Activated CD4-positive, CD25-positive, alpha-beta regulatory T cell treated with anti-CD3 and anti-CD28 coated beads, Interleukin-2, amount 50 U/mL, for 72 hours (primary cell): ENCODE results near the gene GFPT1.

Source experiments
- DNase-seq: peaks from one replicate; pipeline ENCODE4 v3.0.0; 2021

The GFPT1 gene

GRCh38 chr2:69315160-69315761 lies 71.8 kb downstream of the GFPT1 start:
- DNase-seq, result no peak

DNA sequence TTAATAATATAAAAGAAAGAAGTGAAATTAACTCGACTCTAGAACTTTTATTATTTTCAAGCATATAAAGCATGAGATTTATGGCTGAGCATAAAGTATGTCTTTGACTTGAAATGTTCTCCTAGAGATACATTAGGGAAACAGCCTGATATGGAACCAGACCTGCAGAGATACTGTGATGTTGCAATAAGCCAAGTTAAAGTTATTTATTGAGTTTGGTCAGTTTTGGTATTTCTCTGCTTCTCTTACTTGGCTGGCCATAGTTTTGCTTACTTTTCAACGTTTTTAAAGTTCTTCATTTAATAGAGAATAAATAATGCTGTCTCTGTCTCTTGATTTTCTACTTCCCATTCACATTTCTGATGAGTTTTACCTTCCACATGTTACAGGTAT lies 76.0 kb downstream of the GFPT1 start:
- no peak for DNase-seq

DNA sequence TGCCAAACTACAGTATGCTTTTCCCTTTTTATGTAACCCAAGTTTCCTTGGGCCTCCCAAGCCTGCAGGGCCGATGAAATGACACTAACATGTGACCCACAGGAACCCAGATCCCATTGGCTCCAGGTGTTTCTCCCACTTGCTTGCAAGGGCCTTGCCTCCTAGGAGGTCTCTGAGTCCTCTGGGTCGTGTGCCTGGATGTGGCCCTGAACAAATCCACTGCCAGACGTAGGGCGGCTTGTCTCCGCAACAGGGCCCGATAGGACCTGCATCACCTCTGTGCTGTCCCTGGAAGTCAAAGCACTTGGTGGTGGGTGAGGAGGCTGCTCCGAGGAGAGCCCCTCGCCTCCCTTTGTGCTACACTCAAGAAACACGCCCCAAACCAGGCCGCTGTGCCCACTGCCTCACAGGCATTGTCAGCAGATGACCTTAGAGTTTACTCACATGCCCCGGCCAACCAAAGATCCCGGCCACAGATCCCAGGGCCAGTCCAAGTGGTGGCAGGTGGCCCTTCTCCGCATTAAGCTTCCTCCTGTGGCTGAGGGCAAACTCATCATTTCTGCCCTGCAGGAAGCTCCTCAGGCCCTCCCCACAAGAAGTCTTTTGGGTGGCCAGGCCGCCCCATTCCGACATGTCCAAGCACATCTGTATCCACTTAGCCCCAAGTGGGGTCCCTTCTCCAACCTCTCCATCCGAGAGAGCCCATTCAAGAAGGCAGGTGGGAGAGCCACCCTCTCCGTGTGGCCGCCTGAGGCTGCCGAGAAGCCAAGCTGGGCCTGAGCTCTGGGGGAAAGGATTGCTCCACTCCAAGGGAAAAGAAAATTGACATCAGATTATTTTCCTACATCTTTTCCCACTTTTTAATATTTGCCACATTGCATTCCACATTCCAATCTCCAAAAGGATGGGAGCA lies 76.7 kb downstream of the GFPT1 start:
- DNase-seq, result no peak

GRCh38 chr2:69309351-69310110 lies 77.5 kb downstream of the GFPT1 start:
- no peak for DNase-seq

- no peak for DNase-seq
Measured at GRCh38 chr2:69308338-69308737, 78.7 kb downstream of the GFPT1 start.

- DNase-seq, result no peak
Measured at GRCh38 chr2:69307579-69308064, 79.4 kb downstream of the GFPT1 start.

DNA sequence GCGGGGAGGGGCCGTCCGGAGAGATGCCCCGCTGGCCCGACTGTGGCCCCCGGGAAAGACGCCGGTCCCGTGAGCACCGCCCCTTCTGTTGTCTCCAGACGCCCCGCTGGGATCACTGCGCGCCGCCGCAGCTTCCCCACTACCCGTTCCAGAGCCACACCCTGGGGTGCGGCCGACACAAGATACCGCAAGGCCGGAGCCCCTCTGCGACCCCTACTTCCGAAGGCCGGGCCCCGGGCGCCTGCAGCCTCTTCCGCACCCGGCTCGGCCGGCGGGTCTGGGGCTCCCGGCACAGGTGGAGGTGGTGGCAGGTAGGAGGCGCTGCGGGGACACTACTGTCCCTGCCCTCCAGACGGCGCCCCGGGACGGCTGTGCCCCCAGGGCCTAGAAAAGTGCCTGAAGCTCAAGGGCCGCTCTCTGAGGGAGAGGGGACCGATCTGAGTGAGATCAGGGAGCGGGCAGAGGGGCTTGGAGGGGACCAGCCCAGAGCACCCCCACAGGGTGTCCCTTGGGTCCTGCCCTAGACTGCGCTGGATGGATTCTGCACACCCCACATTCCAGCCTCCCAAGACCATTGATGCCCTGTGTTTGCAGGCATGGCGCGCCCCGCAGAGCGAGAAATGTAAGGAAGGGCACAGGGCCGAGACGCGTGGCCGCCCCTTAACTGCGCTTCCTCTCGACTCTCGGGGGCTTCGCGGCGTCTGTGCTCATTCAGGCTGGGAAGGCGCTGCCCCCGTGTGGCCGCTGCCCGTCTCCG lies 80.0 kb downstream of the GFPT1 start:
- DNase-seq, result peak; percentile 59

GRCh38 chr2:69306393-69306821 lies 80.6 kb downstream of the GFPT1 start:
- DNase-seq, result no peak

DNA sequence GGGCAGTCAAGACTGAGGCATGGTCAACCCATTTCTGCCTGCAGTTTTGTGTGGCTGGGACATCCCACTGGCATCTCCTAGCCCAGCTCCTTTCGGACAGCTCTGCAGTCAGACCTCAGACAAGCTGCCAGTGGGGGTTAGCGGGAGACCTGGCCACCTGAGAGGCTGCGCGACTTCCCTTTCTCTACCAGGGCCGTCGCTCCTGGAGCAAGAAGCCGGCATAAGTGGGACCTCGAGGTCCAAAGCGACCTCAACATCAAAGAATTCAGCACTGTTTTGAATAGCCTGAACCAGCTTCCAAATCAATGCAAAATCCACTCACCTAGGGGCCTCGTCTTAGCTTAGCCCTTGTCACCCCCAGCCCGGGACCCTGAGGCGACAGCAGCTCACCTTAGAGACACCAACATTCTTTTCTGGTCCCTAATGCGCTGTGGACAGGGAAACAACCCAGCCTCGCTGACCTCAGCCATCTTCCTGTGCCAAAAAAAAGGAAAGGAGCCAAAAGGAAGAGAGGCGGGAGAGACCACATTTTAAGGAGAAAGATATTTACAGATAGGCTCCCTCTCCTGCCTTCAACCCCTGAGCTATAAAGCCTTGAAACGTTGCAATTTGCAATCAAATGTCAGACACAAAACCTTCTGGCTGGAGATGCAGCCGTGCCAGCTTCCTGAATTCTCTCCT lies 81.2 kb downstream of the GFPT1 start:
- DNase-seq, result no peak

DNA sequence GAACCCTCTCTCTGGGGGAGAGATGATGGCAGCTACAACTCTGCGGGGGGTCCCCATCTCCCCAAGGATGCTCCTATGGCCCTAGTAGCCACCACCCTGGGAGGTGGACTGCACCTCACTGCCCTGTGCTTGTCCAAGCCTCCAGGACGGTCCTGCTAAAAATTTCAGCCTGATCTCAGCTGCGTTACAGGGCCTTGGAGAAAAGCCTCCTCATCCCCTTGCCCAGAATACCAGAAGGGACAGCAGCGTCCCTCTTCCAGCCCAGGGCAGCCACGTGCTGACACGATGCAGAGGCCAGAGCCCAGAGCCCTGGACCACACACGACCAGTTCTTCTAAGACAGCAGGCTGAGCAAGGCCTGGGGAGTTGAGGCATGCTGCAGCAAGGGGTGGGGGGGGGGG lies 81.9 kb downstream of the GFPT1 start:
- no peak for DNase-seq

DNA sequence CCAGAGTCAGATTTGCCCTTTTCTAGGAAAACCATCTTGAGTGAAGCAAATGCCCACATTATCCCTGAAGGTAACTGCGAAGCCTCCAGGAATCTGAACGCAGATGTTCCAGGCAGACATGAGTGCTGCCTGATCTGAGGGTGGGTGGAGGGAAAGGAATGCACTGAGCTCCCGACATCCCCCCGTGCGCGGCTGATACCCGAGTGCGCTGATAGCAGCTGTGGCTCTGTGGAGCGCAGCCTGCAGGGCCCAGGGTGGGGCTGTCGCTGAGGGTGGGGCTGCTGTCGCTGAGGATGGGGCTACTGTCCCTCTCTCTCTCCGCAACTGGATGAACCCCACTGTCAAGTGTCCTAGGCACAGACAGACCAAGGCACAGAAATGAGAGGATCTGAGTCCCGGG lies 82.4 kb downstream of the GFPT1 start:
- no peak for DNase-seq

DNA sequence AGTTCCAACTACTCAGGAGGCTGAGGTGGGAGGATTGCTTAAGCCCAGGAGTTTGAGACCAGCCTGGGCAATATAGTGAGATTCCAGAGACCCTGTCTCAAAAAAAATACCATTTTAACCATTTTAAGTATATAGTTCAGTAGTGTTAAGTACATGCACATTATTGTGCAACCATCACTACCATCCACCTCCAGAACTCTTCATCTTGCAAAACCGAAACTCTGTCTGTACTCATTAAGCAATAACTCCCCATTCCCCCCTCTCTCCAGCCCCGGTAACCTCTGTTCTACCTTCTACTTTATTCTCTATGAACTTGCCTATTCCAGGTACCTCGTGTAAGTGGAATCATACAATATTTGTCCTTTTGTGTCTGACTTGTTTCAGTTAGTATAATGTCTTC lies 86.4 kb downstream of the GFPT1 start:
- no peak for DNase-seq

DNA sequence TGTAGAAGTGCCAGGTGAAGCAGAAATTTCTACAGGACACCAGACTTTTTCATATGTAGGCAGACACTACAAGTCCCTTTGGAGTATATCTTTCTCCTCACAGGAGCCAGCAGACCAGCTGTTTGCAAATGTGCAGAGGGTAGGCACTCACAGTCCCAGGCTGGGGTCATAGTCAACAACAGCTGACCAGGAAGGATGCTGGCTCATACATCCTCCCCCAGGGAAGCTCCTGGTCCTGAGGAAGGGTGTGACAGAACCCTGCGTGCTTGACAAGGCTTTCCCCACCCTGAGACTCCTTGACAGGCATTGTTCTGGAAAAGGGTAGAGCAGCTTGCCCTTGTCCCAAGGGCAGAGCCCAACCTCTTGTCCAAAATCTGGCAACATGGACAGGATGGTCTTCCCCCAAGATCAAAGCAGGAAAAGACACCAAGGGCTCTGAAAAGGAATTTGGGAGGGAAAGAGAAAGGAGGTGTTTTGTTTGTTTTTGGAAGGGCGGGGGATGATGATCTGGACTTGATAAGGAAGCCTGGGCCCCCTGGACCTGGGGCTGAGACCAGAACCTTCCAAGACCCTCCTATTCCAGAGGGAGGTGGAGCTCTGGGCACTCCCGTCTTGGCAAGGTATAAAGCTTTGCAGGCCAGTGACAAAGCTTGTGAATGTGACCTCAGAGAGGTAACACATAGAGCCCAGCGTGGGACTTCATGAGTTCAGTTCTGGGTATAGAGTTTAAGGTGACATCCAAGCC lies 87.1 kb downstream of the GFPT1 start:
- DNase-seq, result no peak

GRCh38 chr2:69298862-69299261 lies 88.2 kb downstream of the GFPT1 start:
- no peak for DNase-seq

GRCh38 chr2:69298261-69298660 lies 88.8 kb downstream of the GFPT1 start:
- DNase-seq, result no peak

DNA sequence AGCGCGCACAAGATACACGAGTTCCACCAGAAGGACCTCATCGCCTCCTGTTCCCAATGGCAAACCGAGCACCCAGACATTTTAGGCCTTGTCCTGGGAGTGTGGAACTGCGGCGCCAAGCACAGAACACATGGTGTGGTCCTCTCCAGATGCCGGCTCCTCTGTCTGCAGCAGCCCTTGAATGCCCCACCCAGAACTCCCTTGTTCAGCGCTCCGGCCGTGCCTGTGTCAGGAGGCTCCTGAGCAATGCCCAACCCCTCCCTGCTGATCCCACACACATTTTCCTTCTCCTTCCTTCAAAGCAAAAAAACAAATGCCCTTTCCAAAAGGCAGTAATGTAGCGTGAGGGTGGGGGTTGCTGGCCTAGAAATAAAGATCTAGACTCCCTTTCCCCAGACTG lies 89.8 kb downstream of the GFPT1 start:
- DNase-seq, result no peak

DNA sequence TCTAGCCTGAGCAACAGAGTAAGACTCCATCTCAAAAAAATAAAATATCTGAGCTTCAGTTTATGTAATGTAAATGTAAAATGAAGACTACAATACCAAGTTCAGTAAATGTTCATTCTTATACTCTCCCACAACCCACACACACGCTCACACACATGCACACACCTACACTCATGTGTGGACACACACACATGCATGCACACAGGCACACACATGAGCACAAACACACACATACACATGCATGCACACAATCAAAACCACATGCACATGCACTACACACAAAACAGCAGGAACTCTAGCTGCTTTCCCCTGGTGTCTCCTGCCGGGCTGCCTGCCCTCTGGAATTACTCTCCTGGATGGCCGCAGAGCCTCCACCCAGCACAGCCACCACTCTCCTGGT lies 90.6 kb downstream of the GFPT1 start:
- DNase-seq, result no peak

GRCh38 chr2:69292256-69292655 lies 94.8 kb downstream of the GFPT1 start:
- DNase-seq, result no peak

- DNase-seq, result no peak
Measured at GRCh38 chr2:69291721-69292120, 95.3 kb downstream of the GFPT1 start.

DNA sequence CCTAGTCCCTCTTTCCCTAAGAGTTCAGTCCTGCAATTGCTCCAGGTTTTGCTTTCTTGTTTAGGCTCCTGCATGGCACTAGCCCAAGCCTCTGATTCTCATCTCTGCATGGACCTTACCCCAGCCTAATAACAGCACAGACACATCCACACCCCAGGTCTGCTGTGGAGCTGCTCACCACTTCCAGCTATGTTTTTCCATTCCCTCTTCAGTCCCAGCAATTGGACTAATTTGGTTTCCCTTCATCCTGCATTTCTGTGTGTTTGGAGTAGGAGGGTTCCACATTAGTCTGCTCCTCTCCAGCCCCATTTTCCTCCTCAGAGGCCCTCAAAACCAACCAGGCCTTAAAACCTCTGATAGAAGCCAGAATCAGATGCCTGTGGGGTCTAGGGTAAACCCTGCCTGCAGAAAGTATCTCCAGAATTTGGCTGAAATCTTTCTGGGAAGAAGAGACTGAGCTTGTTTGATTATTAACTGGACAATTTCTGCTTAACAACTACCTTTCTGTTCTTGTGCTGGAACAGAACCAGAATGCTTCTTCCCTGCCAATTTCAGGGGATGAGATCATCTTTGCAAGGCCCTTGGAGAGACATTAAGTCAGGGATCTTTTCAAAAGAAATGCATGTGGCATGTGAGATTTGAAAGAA lies 95.9 kb downstream of the GFPT1 start:
- no peak for DNase-seq

GRCh38 chr2:69288429-69288828 lies 98.6 kb downstream of the GFPT1 start:
- no peak for DNase-seq
